OCI-LY3 (cell line): ENCODE measurements around the gene GALNT1.

Experiments
- CTCF ChIP-seq: fragments of 200-600, 300-600 bp; sonication (generic); IDR thresholded peaks from 2 replicates; pipeline ENCODE4 v1.5.1; 2014; ENCODE audit warnings: antibody characterized with exemption, low read length, low read depth
- EZH2phosphoT487 ChIP-seq: fragments of 200-600 bp; shearing (Covaris generic); IDR thresholded peaks from 2 replicates; pipeline ENCODE4 v1.6.1; 2018; ENCODE audit warnings: antibody characterized with exemption, mixed run types, low read depth

GRCh38 chr18:35710581-35710980 is 129.0 kb downstream of the GALNT1 start:
- no peak for TF ChIP-seq CTCF
- TF ChIP-seq EZH2phosphoT487, result no peak
